Parathyroid adenoma (tissue), 2 donors: ENCODE measurements around the gene CIB2.

Source experiments
- H2AFZ ChIP-seq: fragments of 300-600 bp; sonication (generic); one replicate; pipeline ENCODE4 v1.7.0; 2017; ENCODE audit warnings: antibody characterized with exemption, mild to moderate bottlenecking
- H3K27ac ChIP-seq: fragments of 300-600 bp; sonication (generic); one replicate; pipeline ENCODE4 v1.7.0; 2017
- H3K27me3 ChIP-seq: fragments of 300-600 bp; sonication (generic); one replicate; pipeline ENCODE4 v1.7.0; 2017; ENCODE audit warnings: low read length; ENCODE audit not compliant: control insufficient read depth, insufficient read depth
- H3K36me3 ChIP-seq: fragments of 300-600 bp; sonication (generic); one replicate; pipeline ENCODE4 v1.7.0; 2017; ENCODE audit warnings: low read length; ENCODE audit not compliant: control insufficient read depth, insufficient read depth
- H3K4me1 ChIP-seq: fragments of 300-600 bp; sonication (generic); one replicate; pipeline ENCODE4 v1.7.0; 2017; ENCODE audit warnings: control low read depth
- H3K4me2 ChIP-seq: fragments of 300-600 bp; sonication (generic); one replicate; pipeline ENCODE4 v1.7.0; 2017; ENCODE audit warnings: low read length
- H3K4me3 ChIP-seq: fragments of 300-600 bp; sonication (generic); one replicate; pipeline ENCODE4 v1.7.0; 2017; ENCODE audit warnings: low read depth, low read length
- H3K79me2 ChIP-seq: fragments of 300-600 bp; sonication (generic); one replicate; pipeline ENCODE4 v1.7.0; 2017; ENCODE audit warnings: control low read depth
- H3K9ac ChIP-seq: fragments of 300-600 bp; sonication (generic); one replicate; pipeline ENCODE4 v1.7.0; 2017; ENCODE audit warnings: mild to moderate bottlenecking
- H3K9me3 ChIP-seq: fragments of 300-600 bp; sonication (generic); one replicate; pipeline ENCODE4 v1.7.0; 2017; ENCODE audit warnings: low read length; ENCODE audit not compliant: control insufficient read depth
- TF ChIP-seq, protein P1 (sequence below): fragments of 300-600 bp; sonication (generic); IDR thresholded peaks from one replicate; pipeline ENCODE4 v1.7.0; 2017; ENCODE audit warnings: antibody characterized with exemption, mild to moderate bottlenecking
- donor health status: primary hyperparathyroidism.

The CIB2 gene

DNA sequence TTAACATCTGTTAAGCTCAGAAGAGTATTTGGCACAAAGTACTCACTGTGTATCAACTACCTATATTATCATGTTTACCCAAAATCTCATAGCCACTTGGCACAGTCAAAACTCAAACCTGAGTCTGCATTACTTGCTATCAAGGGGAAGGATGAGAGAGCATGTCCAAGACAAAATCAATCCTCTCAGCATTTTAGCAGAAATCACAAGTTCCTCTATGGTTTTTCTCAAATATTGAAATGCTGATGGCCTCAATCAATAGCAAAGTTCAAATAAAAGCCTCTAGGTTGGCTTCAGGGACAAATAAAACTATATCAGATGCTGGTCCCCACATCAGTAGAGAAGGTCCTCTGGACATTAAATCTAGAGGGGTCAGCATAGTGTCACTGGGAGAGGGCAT lies 68.0 kb downstream of the CIB2 start:
- H3K36me3 ChIP-seq, result no peaks in the 10 kb centered on the region
- peaks cover 20% of the 10 kb centered on the region for H3K79me2 ChIP-seq
- H3K4me3 ChIP-seq, result no peak overlapping the region
- peak overlapping the region; percentile 64 for H3K27ac ChIP-seq
- H3K4me2 ChIP-seq, result no peak overlapping the region
- TF ChIP-seq, protein P1, sequence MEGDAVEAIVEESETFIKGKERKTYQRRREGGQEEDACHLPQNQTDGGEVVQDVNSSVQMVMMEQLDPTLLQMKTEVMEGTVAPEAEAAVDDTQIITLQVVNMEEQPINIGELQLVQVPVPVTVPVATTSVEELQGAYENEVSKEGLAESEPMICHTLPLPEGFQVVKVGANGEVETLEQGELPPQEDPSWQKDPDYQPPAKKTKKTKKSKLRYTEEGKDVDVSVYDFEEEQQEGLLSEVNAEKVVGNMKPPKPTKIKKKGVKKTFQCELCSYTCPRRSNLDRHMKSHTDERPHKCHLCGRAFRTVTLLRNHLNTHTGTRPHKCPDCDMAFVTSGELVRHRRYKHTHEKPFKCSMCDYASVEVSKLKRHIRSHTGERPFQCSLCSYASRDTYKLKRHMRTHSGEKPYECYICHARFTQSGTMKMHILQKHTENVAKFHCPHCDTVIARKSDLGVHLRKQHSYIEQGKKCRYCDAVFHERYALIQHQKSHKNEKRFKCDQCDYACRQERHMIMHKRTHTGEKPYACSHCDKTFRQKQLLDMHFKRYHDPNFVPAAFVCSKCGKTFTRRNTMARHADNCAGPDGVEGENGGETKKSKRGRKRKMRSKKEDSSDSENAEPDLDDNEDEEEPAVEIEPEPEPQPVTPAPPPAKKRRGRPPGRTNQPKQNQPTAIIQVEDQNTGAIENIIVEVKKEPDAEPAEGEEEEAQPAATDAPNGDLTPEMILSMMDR, result no peak
- H3K27me3 ChIP-seq, result no peaks in the 10 kb centered on the region
- no peaks in the 10 kb centered on the region for H3K9me3 ChIP-seq
- H3K4me1 ChIP-seq, result peaks cover 28% of the 10 kb centered on the region
- no peak overlapping the region for H2AFZ ChIP-seq
- no peak overlapping the region for H3K9ac ChIP-seq

DNA sequence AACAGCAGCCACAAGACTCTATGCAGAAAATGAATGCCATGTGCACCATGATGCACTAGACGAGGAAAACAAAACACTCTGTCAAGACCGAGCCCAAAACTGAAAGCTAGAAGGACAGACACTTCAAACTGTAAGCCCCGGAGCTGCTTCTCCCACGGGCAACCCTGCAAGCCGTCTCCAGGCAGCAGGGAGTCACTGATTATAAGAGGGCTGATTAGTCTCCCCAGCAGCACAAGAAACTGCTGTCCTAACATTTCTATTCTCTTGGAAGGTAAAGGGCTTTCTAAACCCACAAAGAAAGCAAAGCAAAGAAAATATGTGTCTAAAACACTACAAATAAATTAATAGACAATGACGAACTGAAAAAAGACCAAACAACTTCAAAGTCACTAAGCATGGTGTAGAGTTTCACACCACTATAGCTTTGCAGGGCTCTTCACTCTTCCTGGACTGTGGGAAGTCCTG lies 69.2 kb downstream of the CIB2 start:
- Histone ChIP-seq H3K9me3 (no peaks in the 10 kb centered on the region), H3K27me3 (no peaks in the 10 kb centered on the region), H3K4me2 (peak overlapping the region; percentile 53), H3K79me2 (peaks cover 24% of the 10 kb centered on the region), H3K4me1 (peaks cover 25% of the 10 kb centered on the region), H3K36me3 (no peaks in the 10 kb centered on the region), H2AFZ (no peak overlapping the region), H3K9ac (no peak overlapping the region), H3K27ac (no peak overlapping the region), H3K4me3 (no peak overlapping the region)
- TF ChIP-seq, protein P1, result no peak

DNA sequence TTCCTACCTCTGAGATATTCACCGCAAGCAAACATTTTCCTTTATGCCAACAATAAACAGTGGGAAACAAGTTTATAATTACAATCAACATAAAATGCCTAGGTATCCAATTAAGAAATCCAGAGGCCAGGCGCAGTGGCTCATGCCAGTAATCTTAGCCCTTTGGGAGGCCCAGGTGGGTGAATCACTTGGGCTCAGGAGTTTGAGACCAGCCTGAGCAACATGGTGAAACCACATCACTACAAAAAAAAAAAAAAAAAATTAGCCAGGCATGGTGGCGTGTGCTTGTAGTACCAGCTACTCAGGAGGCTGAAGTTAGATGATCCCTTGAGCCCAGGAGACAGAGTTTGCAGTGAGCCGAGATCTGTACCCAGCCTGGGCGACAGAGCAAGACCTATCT lies 71.0 kb downstream of the CIB2 start:
- H3K9me3 ChIP-seq, result no peaks in the 10 kb centered on the region
- H3K9ac ChIP-seq, result no peak overlapping the region
- TF ChIP-seq, protein P1, result no peak
- peaks cover 22% of the 10 kb centered on the region for H3K4me1 ChIP-seq
- H3K27ac ChIP-seq, result no peak overlapping the region
- no peak overlapping the region for H2AFZ ChIP-seq
- H3K4me3 ChIP-seq, result no peak overlapping the region
- H3K79me2 ChIP-seq, result peaks cover 31% of the 10 kb centered on the region
- H3K27me3 ChIP-seq, result no peaks in the 10 kb centered on the region
- H3K36me3 ChIP-seq, result no peaks in the 10 kb centered on the region
- no peak overlapping the region for H3K4me2 ChIP-seq

GRCh38 chr15:78059110-78059839 lies 72.0 kb downstream of the CIB2 start:
- H3K27me3 ChIP-seq, result no peaks in the 10 kb centered on the region
- H2AFZ ChIP-seq, result no peak overlapping the region
- no peaks in the 10 kb centered on the region for H3K36me3 ChIP-seq
- peaks cover 15% of the 10 kb centered on the region for H3K4me1 ChIP-seq
- H3K4me2 ChIP-seq, result no peak overlapping the region
- H3K27ac ChIP-seq, result peak overlapping the region; percentile 32
- TF ChIP-seq, protein P1, result no peak
- H3K9me3 ChIP-seq, result no peaks in the 10 kb centered on the region
- H3K79me2 ChIP-seq, result peaks cover 34% of the 10 kb centered on the region
- no peak overlapping the region for H3K9ac ChIP-seq
- no peak overlapping the region for H3K4me3 ChIP-seq

- H2AFZ ChIP-seq, result no peak overlapping the region
- peak overlapping the region; percentile 32 for H3K27ac ChIP-seq
- no peak overlapping the region for H3K9ac ChIP-seq
- no peak overlapping the region for H3K4me3 ChIP-seq
- no peaks in the 10 kb centered on the region for H3K36me3 ChIP-seq
- H3K4me2 ChIP-seq, result no peak overlapping the region
- H3K9me3 ChIP-seq, result no peaks in the 10 kb centered on the region
- TF ChIP-seq, protein P1, result no peak
- H3K27me3 ChIP-seq, result no peaks in the 10 kb centered on the region
- H3K79me2 ChIP-seq, result peaks cover 32% of the 10 kb centered on the region
- H3K4me1 ChIP-seq, result peaks cover 11% of the 10 kb centered on the region
Measured at GRCh38 chr15:78058401-78058935, 72.8 kb downstream of the CIB2 start.
